HG03280 (cell line): ENCODE data around the gene NUAK2.
A peak's percentile ranks its signal among the peaks of the same experiment; 100 is the strongest.

Source experiments
- ATAC-seq: cut with Tn5 transposase; IDR thresholded peaks from one replicate; pipeline ENCODE4 v1.9.1; 2021; ENCODE audit warnings: mild to moderate bottlenecking, moderate library complexity; ENCODE audit not compliant: unreplicated experiment

NUAK2 gene

GRCh38 chr1:205275916-205276688 is 45.4 kb downstream of the NUAK2 start:
- ATAC-seq, result no peak

DNA sequence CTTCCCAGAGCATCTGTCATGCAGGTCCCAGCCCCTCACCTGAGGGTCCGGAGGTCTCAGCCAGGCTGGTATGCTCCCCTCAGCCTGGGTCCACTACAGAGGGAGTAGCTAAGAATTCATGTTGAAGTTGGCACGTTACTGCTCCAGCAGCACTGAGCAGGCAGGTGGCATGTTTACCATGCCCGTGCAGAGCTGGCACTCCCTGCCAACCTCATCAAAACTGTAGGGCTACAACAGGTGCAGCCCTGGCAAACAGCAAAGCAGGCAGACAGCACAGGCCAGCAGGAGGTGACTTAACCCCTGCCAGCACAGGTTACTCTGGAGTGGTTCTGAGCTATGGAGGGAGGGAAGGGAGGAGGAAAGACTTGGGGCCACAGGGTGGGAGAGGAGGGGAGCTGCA is 46.4 kb downstream of the NUAK2 start:
- ATAC-seq, result no peak

- ATAC-seq, result no peak
Observed at GRCh38 chr1:205274041-205274691, 47.4 kb downstream of the NUAK2 start.

- ATAC-seq, result peak; percentile 67
Observed at GRCh38 chr1:205273551-205273982, 48.0 kb downstream of the NUAK2 start.

DNA sequence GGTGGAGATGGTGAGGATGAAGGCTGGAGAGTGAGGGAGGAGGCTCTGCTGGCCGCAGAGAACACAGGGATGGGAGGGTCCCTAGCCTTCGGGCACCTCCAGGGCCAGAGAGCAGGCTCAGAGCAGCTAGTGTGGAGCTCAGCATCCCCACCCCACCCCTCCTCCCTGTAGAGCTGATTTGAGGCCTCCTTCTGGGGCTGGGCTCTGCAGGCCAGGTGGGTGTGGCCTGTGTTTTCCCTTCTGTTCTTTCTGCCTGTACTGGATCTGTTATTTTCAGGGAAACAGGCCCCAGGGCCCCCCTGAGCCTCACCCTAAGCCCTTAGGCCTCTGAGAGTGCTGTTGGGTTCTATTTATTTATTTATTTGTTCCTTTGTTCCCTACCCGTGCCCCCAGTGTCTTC is 49.0 kb downstream of the NUAK2 start:
- ATAC-seq, result no peak

GRCh38 chr1:205271745-205272144 is 49.8 kb downstream of the NUAK2 start:
- ATAC-seq, result no peak

GRCh38 chr1:205271277-205271676 is 50.3 kb downstream of the NUAK2 start:
- ATAC-seq, result no peak

- no peak for ATAC-seq
Observed at GRCh38 chr1:205270764-205271163, 50.8 kb downstream of the NUAK2 start.

DNA sequence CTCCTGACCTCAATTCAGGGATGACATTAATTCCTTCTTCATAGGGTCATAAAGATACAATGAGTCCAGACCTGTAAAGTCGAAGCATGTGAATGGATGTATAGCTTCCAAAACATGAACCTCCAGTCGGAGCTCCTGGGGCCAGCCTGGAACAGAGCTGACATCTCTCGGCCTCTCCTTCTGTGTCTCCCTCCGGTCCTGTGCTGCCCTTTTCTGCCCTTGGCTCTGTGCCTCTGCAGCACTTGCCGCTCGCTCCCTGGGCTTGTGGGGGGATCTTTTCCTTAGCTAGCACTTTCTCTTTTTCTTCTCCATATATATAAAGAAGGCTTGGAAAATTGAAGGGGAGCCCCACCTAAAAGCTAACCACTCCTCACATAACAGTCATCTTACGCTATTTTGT is 51.3 kb downstream of the NUAK2 start:
- ATAC-seq, result no peak

DNA sequence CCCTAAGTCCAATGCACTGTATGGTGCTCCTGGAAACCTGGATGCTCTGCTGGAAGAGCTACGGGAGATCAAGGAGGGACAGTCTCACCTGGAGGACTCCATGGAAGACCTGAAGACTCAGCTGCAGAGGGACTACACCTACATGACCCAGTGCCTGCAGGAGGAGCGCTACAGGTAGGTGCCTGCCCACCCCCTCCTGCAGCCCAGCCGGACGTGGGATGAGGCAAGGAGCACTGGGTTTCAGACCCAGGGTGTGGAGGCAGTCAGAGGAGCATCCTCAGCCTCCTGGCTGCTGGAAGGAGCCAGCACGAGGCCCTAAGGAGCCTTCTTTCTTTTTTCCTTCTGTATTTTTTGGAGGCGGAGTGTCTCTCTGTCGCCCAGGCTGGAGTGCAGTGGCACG is 51.8 kb downstream of the NUAK2 start:
- no peak for ATAC-seq

GRCh38 chr1:205268846-205269680 is 52.5 kb downstream of the NUAK2 start:
- no peak for ATAC-seq

DNA sequence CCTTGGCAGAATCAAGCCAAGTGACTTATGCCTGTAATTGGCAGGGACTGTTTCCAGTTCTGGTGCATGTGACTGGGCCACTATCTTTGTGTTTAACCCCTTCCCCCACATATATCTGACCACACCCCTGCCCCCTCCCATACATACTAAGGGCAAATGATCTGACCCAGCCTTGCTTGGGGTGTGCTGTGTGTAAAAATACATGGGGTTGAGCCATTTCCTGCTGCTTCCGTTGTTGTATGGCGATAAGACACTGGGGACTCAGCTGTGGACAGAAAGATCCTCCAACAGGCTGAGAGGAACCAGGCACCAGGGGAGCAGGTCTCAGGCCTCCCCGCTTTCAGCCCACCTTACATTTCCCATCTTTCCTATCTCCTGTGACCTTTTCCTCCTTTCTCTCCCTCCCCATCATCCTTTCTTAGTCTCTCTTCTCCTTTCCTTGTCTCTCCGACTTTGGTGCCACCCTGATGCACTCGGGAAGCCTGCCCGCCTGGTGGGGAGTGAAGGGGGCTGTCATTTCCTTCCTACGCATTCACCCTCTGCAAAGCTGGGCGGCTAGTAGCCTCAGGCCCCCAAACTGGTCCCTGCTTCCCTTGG is 54.1 kb downstream of the NUAK2 start:
- ATAC-seq, result no peak

- ATAC-seq, result no peak
Observed at GRCh38 chr1:205266611-205267305, 54.8 kb downstream of the NUAK2 start.

GRCh38 chr1:205263580-205264190 is 57.9 kb downstream of the NUAK2 start:
- ATAC-seq, result no peak

DNA sequence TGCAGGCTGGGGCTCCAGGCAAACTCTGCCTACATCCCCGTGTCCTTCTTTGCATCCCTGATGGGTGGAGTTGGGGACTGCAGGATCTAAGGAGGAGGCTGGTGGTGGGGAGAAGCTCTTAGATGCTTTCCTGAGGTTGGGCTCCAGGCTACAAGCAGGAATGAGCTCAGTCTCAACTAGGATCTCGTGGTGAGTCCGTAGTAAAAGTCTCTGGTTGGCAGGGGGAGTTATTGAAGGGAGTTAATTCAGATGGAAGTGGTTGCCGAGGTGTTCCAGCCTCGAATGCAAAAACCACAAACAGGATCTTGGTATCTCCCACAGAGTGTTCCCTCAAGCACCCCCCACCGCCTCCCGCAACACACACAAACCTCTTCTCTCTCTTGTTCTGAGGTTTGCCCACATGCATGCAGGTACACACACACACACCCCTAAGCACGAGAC is 58.8 kb downstream of the NUAK2 start:
- no peak for ATAC-seq

- ATAC-seq, result no peak
Observed at GRCh38 chr1:205261946-205262691, 59.4 kb downstream of the NUAK2 start.

GRCh38 chr1:205260948-205261732 is 60.4 kb downstream of the NUAK2 start:
- ATAC-seq, result no peak

GRCh38 chr1:205259998-205260397 is 61.5 kb downstream of the NUAK2 start:
- no peak for ATAC-seq
